Loucy (cell line): ENCODE data around the gene SLC22A23.

Experiments used
- EZH2phosphoT487 ChIP-seq: fragments of 200-600 bp; IDR thresholded peaks from 2 replicates; pipeline ENCODE4 v1.6.1; 2018; ENCODE audit warnings: antibody characterized with exemption, mild to moderate bottlenecking, moderate library complexity, borderline replicate concordance
- TF ChIP-seq, protein P1 (sequence below): fragments of 200-600 bp; sonication (generic); conservative IDR thresholded peaks from 2 replicates; pipeline ENCODE4 v1.5.1; 2014; ENCODE audit warnings: mild to moderate bottlenecking, antibody characterized with exemption, low read length

DNA sequence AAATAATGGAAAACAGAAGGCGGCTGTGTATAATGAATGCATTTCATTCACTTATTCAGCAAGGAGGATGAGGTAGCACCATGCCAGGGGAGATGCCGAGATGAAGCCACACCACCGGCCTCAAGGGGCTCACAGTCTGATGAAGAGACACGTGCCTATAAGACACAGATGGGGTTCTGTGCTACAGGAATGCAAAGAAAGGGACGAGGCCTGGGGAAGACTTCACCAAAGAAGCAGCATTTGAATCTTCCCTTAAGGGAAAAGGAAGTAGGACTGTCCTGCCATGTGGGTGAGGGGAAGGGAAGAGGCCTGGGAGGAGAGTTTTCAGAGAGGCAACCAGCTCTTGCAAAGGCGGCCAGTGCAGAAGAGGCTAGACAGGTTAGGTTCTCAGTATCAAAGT, 99.2 kb downstream of the SLC22A23 start:
- TF ChIP-seq, protein P1, sequence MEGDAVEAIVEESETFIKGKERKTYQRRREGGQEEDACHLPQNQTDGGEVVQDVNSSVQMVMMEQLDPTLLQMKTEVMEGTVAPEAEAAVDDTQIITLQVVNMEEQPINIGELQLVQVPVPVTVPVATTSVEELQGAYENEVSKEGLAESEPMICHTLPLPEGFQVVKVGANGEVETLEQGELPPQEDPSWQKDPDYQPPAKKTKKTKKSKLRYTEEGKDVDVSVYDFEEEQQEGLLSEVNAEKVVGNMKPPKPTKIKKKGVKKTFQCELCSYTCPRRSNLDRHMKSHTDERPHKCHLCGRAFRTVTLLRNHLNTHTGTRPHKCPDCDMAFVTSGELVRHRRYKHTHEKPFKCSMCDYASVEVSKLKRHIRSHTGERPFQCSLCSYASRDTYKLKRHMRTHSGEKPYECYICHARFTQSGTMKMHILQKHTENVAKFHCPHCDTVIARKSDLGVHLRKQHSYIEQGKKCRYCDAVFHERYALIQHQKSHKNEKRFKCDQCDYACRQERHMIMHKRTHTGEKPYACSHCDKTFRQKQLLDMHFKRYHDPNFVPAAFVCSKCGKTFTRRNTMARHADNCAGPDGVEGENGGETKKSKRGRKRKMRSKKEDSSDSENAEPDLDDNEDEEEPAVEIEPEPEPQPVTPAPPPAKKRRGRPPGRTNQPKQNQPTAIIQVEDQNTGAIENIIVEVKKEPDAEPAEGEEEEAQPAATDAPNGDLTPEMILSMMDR: no peak
- TF ChIP-seq EZH2phosphoT487: no peak
